C4-2B (cell line): ENCODE results near the gene VAT1L.

Experiments used
- H3K27ac ChIP-seq: fragments of 450-650 bp; 2 replicates; pipeline ENCODE4 v1.5.1; 2017
- ZFX ChIP-seq: fragments of 450-650 bp; IDR thresholded peaks from 2 replicates; pipeline ENCODE4 v1.6.1; 2017
- TF ChIP-seq, protein P1 (sequence below): fragments of 450-650 bp; conservative IDR thresholded peaks from 2 replicates; pipeline ENCODE4 v1.5.1; 2017; ENCODE audit warnings: mild to moderate bottlenecking

VAT1L gene

DNA sequence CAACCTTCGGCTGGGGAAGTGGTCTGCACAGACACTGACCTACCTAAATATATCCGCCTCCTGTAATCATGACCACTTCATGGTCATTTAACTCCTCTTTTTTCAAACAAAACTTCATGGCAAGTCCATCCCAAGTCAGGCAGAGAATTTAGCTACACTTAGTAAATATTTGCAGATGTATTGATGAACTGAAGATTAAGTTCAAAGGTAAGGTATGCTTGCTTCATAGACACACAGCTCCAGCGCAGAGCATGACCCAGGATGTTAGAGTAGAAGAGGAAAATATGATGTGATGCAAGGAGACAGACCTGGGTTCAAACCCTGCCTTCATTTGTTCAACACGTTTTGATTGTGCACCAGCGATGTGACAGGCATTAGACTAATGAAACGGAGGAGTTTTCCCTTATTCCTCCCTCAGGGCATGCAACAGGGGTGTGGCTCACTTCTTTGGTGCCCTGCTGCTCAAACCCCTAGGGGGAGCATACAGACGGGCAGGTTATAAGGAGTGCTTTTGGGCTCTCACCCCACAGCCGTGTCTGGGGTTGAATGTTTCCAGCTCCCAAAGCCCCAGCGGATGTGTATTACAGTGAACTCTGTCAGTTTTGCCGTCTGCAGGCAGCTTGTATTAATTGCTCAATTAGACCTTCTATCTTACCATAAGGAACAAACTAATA lies 210.1 kb downstream of the VAT1L start:
- no peak overlapping the region for H3K27ac ChIP-seq
- TF ChIP-seq, protein P1, sequence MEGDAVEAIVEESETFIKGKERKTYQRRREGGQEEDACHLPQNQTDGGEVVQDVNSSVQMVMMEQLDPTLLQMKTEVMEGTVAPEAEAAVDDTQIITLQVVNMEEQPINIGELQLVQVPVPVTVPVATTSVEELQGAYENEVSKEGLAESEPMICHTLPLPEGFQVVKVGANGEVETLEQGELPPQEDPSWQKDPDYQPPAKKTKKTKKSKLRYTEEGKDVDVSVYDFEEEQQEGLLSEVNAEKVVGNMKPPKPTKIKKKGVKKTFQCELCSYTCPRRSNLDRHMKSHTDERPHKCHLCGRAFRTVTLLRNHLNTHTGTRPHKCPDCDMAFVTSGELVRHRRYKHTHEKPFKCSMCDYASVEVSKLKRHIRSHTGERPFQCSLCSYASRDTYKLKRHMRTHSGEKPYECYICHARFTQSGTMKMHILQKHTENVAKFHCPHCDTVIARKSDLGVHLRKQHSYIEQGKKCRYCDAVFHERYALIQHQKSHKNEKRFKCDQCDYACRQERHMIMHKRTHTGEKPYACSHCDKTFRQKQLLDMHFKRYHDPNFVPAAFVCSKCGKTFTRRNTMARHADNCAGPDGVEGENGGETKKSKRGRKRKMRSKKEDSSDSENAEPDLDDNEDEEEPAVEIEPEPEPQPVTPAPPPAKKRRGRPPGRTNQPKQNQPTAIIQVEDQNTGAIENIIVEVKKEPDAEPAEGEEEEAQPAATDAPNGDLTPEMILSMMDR: no peak
- no peak for TF ChIP-seq ZFX

DNA sequence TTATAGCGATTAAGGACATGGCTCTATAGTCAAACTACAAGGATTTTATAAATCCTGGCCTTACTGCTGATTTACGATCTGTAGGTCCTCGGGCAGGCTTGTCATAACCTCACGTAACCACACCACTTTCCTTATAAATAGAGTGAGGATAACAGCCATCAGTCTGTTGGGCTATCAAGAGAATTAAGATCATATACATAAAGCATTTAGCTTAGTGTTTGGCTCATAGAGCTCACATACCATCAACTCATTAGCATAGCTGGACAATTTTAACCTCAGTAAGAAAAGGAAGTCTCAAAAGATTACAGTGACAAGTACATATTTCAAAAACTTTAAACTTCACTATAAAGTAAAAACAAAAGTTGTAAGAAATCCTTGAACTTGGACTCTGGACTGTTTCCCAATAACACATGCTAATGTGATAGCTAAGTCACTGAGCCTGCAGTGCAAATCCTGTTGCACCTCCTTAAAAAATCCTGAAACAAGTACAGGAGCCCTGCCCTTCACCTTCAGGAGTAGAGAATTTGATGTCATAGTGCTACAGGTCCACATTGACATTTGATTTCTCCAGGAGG lies 213.2 kb downstream of the VAT1L start:
- TF ChIP-seq, protein P1: no peak
- TF ChIP-seq ZFX: no peak
- H3K27ac ChIP-seq: no peak overlapping the region

DNA sequence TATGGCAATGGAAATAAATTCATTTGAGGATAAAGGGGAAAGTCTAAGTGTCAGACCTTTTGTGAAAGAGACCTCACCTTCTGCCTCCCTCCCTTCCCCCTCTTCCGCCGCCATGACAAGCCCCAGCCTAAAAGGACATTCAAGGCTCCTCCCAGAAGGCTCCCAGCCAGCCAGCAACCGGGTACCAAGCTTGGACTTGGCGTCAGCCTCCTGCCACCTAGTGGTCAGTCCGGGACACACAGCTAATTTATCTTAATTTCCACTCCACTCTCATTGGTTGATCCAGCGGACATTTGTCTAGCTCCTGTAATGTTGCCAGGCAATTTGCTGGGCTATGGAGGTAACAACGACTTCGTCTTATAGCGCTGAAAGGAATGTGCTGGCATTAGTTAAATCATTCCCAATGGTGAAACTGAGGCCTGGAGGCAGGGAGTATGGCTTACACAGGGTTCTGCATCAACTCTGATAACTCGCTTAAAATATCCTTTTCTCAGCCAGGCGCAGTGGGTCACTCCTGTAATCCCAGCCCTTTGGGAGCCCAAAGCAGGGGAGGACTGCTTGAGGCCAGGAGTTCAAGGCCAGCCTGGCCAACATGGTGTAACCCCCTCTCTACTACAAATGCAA lies 214.7 kb downstream of the VAT1L start:
- H3K27ac ChIP-seq: no peak overlapping the region
- TF ChIP-seq, protein P1: peak; percentile 92
- TF ChIP-seq ZFX: no peak

DNA sequence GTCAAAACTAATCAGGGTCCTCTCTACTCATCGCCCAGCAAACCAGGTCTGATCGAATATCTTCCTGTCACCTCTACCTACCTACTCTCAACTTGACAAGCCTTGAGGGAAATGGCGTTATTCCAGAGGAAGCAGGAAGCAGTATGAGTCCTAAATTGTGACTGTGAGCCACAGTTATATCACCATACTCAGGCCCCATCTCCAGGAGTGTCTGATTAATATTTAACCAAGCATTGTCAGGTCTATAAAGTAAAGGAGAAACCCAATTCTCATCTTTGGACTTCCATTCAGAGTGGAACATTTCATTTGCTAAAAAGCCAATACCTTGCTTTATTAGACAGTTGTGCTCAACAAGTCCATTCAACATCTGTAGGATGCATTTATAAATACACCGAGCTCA lies 216.2 kb downstream of the VAT1L start:
- H3K27ac ChIP-seq: no peak overlapping the region
- no peak for TF ChIP-seq ZFX
- TF ChIP-seq, protein P1: no peak

DNA sequence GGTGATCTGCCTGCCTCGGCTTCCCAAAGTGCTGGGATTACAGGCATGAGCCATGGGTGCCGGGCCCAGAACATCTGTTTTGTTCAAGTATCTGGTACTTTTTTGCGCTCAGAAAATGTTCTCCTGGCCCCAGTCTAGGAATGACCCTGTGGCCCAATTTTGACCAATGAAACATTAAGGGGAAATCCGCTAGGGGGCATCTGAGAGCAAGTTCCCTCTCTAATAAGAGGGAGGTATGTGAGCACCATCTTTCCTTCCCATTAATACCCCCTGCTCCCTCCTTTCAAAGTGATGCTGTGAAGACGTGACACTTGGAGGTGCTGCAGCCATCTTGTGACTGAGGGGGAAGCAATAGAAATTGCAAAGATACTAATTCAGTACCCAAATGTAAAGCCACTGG lies 217.5 kb downstream of the VAT1L start:
- H3K27ac ChIP-seq: no peak overlapping the region
- no peak for TF ChIP-seq ZFX
- TF ChIP-seq, protein P1: peak; percentile 52

DNA sequence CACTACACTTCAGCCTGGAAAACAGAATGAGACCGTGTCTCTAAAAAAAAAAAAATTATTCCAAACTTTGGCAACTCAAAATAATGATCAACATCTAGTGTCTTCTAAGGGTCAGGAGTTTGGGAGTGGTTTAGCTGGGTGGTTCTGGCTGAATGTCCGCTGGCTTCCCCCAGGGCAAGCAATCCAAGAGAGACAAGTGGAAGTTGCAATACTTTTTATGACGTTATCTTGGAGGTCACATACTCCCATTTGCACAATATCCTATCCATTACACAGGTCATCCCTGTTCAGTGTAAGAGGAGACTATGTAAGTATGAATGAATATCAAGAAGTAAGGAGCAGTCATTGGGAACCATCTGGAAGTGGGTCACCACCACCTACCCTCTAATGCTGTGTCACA lies 218.8 kb downstream of the VAT1L start:
- H3K27ac ChIP-seq: no peak overlapping the region
- TF ChIP-seq ZFX: no peak
- TF ChIP-seq, protein P1: no peak

DNA sequence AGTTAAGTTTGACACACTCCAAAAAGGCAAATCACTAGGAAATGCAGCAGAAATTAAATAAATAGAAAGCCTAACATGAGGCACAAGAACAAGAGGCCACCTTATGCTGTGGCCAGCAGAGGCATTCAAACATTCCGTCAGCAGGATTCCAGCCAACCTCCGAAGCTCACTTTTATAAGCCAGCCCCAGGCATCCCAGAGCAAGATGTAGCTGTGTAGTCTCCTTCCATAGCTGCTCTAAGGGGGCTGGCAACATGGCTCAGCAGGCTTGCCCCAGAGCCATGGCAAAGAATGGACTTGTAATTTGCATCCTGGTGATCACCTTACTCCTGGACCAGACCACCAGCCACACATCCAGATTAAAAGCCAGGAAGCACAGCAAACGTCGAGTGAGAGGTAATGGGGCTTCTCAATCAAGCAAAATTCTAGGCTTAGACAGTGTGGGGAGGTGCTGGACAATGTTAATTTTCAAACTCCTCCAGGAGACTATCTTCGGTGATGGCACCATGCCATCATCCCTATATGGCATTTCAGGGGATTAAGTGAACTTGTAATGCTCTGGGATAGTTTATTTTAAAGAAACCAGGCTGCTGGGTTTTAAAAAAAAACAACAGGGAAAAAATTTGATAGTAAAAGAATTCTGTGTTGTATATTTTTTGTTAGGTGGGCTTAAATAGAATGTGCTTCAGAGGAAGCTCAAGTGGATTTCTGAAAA lies 234.1 kb downstream of the VAT1L start, which contains the start of gene CLEC3A:
CLEC3A (plus strand) TSS at position 202 of the 714 bp plus-strand sequence; CDS start at position 281, 79 bp downstream.
- TF ChIP-seq ZFX: no peak
- TF ChIP-seq, protein P1: no peak
- H3K27ac ChIP-seq: no peak within 1 kb of the TSS
